Tibial artery (tissue), 4 donors: ENCODE results near the gene C1orf210.

Source experiments
- DNase-seq, 2 donors: peaks; one replicate each; pipeline ENCODE4 v3.0.0-alpha.2; 2019
- H3K27ac ChIP-seq, 2 donors: fragments of 200-600 bp; sonication (generic) in 1 of 2; 1 replicate in 1 of 2; 2 replicates in 1 of 2; pipeline ENCODE4 v1.5.1; 2018 to 2019; ENCODE audit warnings: mild to moderate bottlenecking in 1 of 2
- H3K27me3 ChIP-seq, 2 donors: fragments of 200-600 bp; sonication (generic) in 1 of 2; one replicate each; pipeline versions ENCODE4 v1.5.1 to v1.6.0; 2016 to 2019
- H3K36me3 ChIP-seq, 3 donors: fragments of 200-600 bp; sonication (generic) in 2 of 3; one replicate each; pipeline ENCODE4 v1.5.1; 2016 to 2019; ENCODE audit warnings: mild to moderate bottlenecking in 2 of 3
- H3K4me1 ChIP-seq, 4 donors: fragments of 200-600 bp; sonication (generic) in 2 of 4; 1 replicate in 3 of 4; 2 replicates in 1 of 4; pipeline ENCODE4 v1.5.1; 2016 to 2019
- H3K4me3 ChIP-seq, 2 donors: fragments of 200-600 bp; sonication (generic) in 1 of 2; 1 replicate in 1 of 2; 2 replicates in 1 of 2; pipeline ENCODE4 v1.5.1; 2018 to 2019; ENCODE audit warnings: mild to moderate bottlenecking in 2 of 2
- H3K9me3 ChIP-seq, 3 donors: fragments of 200-600 bp; sonication (generic) in 1 of 3; one replicate each; pipeline ENCODE4 v1.5.1; 2016 to 2019
- intact Hi-C: fragments of 100-400 bp; cut with DNase I; formaldehyde crosslinking; loops from one replicate; pipeline ENCODE4 v1.15.0; 2023; ENCODE audit warnings: low total_unique reads
- TF ChIP-seq, protein P1 (sequence below), 2 experiments: fragments of 200-600 bp in 1 of 2; fragments of 450-650 bp in 1 of 2; IDR thresholded peaks; one replicate each; pipeline ENCODE4 v1.5.1; 2017 to 2019; ENCODE audit warnings: antibody characterized with exemption in 2 of 2, mild to moderate bottlenecking in 1 of 2, moderate library complexity in 1 of 2

The C1orf210 gene

DNA sequence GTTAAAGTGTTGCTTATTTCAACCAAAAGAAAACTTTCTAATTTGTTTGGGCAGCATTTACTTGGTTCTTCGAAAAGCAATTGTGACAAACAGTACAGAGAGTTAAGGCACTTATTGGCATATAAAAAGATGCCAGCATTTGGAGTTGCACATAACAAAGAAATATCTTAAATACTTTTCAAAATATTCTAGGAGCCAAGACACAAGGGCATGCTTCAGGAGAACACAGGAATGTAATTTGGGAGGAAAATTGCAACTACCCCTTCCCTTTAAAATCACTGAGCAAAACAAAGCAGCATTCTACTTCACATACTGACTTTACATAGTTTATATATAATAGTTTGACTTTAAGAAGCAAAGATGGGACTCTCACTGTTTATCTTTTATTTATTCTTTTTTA is 10.8 kb upstream of the C1orf210 start:
- H3K4me1 ChIP-seq: peaks cover 0 to 28% (median 17%) of the 10 kb centered on the region in 4 donors
- intact Hi-C loops: no loop called here
- H3K4me3 ChIP-seq: no peak overlapping the region
- TF ChIP-seq, protein P1, sequence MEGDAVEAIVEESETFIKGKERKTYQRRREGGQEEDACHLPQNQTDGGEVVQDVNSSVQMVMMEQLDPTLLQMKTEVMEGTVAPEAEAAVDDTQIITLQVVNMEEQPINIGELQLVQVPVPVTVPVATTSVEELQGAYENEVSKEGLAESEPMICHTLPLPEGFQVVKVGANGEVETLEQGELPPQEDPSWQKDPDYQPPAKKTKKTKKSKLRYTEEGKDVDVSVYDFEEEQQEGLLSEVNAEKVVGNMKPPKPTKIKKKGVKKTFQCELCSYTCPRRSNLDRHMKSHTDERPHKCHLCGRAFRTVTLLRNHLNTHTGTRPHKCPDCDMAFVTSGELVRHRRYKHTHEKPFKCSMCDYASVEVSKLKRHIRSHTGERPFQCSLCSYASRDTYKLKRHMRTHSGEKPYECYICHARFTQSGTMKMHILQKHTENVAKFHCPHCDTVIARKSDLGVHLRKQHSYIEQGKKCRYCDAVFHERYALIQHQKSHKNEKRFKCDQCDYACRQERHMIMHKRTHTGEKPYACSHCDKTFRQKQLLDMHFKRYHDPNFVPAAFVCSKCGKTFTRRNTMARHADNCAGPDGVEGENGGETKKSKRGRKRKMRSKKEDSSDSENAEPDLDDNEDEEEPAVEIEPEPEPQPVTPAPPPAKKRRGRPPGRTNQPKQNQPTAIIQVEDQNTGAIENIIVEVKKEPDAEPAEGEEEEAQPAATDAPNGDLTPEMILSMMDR (IDR thresholded peaks at IDR 0.05): no peak
- no peaks in the 10 kb centered on the region for H3K9me3 ChIP-seq
- H3K27ac ChIP-seq: peak overlapping the region in 1 of 2 donors; percentile 36
- no peaks in the 10 kb centered on the region for H3K36me3 ChIP-seq
- no peak for DNase-seq
- H3K27me3 ChIP-seq: no peaks in the 10 kb centered on the region

DNA sequence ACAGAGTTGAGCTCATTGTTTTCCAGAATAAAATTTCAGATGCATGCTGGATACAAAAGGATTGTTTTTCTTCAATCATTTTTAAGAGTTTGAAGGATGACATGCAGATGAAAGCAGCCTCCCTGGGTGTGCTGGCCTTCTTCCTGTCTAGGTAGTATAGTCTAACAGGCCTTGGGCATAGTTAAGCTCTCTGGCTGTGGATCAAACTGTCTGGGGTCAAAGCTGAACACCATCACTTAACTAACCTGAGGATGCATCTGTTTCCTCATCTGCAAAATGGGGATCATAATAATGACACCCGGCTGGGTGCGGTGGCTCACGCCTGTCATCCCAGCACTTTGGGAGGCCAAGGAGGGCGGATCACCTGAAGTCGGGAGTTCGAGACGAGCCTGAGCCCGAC is 9.4 kb upstream of the C1orf210 start:
- Histone ChIP-seq H3K27ac (peak overlapping the region; percentile 36 to 42), H3K36me3 (no peaks in the 10 kb centered on the region), H3K27me3 (no peaks in the 10 kb centered on the region), H3K4me1 (peaks cover 0 to 28% (median 17%) of the 10 kb centered on the region in 4 donors), H3K4me3 (no peak overlapping the region), H3K9me3 (no peaks in the 10 kb centered on the region)
- TF ChIP-seq, protein P1 (IDR thresholded peaks at IDR 0.05): no peak
- intact Hi-C loops: no loop called here
- DNase-seq: no peak

DNA sequence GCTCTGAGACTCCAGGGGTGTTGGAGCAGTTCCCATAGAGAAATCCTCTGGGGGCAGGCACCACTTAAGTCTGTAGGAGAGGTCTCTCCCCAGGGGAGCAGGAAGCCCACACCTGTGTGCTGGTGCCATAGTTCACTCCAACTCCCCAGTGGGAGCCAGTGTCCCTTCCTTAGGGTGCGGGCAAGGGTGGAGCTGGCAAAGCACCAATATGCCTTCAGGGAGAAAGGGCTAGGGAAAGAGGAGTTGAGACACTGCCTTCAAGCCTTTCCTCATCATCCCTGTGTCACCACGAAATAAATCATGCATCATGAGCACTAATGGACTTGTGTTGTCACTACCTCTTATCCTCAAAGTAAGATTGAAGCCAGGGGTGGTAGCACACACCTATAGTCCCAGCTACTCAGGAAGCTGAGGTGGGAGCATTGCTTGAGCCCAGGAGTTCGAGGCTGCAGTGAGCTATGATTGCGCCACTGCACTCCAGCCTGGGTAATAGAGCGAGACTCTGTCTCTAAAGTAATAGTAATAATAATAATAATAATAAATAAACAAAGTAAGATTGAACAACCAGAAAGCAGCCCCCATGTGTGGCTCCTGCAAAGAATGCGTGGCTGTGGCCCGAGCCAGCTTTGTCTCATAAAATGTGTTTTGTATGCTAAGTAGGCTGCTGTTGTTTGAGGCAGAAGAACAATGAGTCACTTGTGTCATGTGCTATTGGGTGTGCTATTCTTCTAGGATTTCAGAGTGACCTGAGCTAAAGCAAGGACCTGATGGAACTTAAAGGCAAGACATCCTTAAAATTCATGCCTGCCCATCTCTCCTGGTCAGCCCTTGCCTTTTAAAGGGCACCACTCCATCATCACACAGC is 8.7 kb upstream of the C1orf210 start:
- Histone ChIP-seq H3K4me3 (no peak overlapping the region), H3K4me1 (peaks cover 0 to 28% (median 17%) of the 10 kb centered on the region in 4 donors), H3K27ac (peak overlapping the region in 1 of 2 donors; percentile 36), H3K27me3 (no peaks in the 10 kb centered on the region), H3K36me3 (no peaks in the 10 kb centered on the region), H3K9me3 (no peaks in the 10 kb centered on the region)
- TF ChIP-seq, protein P1 (IDR thresholded peaks at IDR 0.05): no peak
- intact Hi-C loops: no loop called here
- no peak for DNase-seq

DNA sequence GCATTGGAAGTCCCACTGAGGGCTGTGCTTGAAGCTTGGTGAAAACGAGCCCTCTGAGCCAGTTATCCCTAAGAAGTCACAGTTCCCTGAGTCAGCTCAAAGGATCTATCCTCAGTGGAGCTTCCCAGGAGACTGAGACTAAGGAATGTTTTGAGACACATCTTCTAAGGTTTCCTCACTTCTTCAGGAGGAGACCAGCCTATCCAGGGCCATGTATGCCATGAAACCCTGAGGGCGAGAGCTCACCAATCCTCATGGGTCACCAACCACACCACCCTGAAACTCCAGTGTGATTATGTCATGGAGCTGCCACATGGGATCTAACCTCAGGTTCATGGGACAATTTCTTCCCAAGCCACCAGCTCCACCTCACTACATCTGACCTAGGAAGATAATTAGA is 7.8 kb upstream of the C1orf210 start:
- no peaks in the 10 kb centered on the region for H3K9me3 ChIP-seq
- no peak overlapping the region for H3K4me3 ChIP-seq
- intact Hi-C loops: no loop called here
- no peak for DNase-seq
- H3K27me3 ChIP-seq: no peaks in the 10 kb centered on the region
- peaks cover 0 to 28% (median 17%) of the 10 kb centered on the region in 4 donors for H3K4me1 ChIP-seq
- H3K27ac ChIP-seq: no peak overlapping the region
- no peaks in the 10 kb centered on the region for H3K36me3 ChIP-seq
- TF ChIP-seq, protein P1 (IDR thresholded peaks at IDR 0.05): no peak

DNA sequence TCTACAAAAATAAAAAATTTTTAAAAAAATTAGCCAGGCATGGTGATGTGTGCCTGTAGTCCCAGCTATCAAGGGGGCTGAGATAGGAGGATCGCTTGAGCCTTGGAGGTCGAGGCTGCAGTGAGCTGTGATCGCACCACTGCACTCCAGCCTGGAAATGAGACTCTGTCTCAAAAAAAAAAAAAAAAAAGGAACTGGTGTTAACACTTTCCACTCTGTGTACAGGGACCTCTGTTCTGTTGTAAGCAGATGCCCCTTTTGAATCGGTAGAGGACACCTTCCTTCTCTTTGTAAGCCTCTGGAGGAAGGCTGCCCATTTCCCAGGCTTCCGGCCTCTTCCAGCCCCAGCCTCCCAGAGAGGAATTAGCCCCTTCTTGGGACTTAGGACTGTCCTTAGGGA is 7.3 kb upstream of the C1orf210 start:
- H3K9me3 ChIP-seq: no peaks in the 10 kb centered on the region
- H3K27me3 ChIP-seq: no peaks in the 10 kb centered on the region
- peaks cover 0 to 28% (median 17%) of the 10 kb centered on the region in 4 donors for H3K4me1 ChIP-seq
- DNase-seq: no peak
- TF ChIP-seq, protein P1 (IDR thresholded peaks at IDR 0.05): no peak
- no peaks in the 10 kb centered on the region for H3K36me3 ChIP-seq
- no peak overlapping the region for H3K27ac ChIP-seq
- no peak overlapping the region for H3K4me3 ChIP-seq
- intact Hi-C loops: no loop called here
